HG03159 (cell line): Measurements from ENCODE around the gene VNN1.
"Not testable (repeated sequence)": the region's sequence is repeated elsewhere in the genome, so short reads cannot be mapped to it uniquely, and the experiment has no call there.

Experiments used
- ATAC-seq: cut with Tn5 transposase; IDR thresholded peaks from one replicate; pipeline ENCODE4 v1.9.1; 2021; ENCODE audit warnings: mild to moderate bottlenecking, moderate library complexity; ENCODE audit not compliant: unreplicated experiment

The VNN1 gene

DNA sequence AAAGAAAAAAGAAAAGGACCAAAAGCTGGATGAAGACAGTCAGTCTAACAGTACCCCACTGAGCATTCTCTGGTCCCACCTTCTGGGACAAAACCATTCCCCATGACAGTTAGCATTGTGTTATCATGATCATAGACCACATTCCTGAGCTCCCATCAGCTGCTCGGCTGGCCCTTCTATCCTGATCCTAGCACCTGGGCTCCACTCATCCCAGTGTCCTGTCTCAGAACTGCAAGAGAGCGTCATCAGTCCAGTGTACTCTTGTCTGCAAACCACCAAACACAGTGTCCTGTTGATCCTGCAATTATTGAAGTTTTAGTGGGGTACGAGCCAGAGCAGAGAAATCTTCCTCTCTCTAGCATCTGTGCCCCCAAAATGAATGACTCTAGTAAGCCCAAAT is 38.9 kb downstream of the VNN1 start:
- no peak for ATAC-seq

DNA sequence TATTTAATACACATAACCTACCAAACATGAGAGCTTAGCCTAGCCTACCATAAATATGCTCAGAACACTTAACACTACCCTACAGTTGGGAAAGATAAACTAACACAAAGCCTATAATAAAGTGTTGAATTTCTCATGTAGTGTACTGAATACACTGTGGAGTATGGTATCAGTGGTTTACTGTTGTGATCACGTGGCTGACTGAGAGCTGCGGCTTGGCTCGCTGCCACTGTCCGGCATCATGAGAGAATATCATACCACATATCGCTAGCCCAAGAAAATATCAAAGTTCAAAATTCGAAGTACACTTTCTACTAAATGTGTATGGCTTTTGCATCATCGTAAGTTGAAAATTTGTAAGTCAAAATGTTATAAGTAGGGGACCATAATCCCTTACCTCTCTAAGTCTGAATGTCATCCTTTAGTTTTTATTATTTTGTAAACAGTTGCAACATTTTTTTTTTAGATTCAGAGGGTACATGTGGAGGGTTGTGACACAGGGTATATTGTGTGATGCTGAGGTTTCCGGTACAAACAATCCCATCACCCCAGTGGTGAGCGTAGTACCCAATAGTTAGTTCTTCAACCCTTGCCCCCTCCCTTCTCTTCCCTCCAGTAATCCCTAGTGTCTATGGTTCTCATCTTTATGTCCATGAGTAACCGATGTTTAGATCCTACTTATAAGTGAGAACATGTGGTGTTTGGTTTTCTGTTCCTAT is 40.3 kb downstream of the VNN1 start:
- no peak for ATAC-seq

DNA sequence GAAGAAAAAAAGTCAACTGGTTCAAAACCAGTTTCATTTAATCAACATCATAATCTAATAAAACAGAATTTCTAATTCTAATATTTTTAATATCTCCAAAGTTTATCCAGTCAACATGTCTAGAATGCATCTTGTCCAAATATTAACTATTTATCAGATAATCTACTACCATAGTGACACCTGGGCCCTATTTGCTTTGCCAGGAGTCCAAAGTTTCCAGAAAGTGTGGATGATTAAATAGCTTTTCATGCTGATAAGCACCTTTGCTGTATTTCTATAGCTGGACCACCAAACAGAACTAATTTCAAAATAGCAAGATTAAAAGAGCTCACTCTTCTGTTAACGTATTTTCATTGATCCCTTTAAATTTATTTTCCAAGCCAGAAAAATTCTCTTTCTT is 42.6 kb downstream of the VNN1 start:
- ATAC-seq: no peak

DNA sequence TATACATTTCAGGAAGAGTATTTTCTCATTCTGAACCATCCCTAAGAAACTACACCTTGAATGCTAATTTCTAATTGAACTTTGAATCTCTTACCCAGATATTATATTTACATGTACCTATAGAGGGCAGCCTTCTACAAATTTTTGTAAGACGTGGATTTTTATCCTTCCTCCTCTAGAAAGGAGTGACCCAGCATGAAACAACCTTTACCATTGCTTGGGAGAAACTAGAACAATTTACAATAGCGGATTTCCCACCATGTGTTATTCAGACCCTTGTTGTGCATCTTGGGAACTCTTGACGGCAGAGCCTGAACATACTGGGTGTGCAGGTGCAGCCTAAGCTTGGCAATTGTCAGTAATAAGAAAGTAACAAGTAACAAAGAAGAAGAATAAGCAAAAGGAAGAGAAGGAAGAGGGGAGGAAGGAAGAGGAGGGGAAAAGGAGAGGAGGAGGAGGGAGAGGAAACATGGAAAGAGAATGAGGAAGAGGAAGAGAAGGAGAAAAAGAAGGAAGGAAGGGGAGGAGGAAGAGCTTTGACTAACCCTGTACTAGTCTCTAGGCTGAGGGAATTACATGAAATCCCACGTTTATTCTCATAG is 44.1 kb downstream of the VNN1 start:
- no peak for ATAC-seq

DNA sequence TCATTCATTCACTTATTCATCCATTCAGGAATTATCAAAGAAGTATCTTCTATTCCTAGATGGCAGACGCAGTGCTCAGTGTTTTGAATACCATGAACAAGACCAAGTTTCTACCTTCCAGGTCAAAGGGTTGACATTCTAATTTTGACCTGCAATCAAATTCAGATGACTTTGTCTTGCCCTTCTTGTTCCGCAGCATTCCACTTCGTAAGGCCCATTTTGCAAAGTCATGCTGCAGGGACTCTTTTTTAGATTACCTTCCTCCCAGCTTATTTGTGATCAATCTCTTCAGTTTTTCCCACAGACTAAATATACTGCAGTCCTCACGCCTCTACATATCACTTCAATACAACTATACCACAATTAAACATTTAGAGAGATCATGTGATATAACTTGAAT is 47.7 kb downstream of the VNN1 start:
- no peak for ATAC-seq

DNA sequence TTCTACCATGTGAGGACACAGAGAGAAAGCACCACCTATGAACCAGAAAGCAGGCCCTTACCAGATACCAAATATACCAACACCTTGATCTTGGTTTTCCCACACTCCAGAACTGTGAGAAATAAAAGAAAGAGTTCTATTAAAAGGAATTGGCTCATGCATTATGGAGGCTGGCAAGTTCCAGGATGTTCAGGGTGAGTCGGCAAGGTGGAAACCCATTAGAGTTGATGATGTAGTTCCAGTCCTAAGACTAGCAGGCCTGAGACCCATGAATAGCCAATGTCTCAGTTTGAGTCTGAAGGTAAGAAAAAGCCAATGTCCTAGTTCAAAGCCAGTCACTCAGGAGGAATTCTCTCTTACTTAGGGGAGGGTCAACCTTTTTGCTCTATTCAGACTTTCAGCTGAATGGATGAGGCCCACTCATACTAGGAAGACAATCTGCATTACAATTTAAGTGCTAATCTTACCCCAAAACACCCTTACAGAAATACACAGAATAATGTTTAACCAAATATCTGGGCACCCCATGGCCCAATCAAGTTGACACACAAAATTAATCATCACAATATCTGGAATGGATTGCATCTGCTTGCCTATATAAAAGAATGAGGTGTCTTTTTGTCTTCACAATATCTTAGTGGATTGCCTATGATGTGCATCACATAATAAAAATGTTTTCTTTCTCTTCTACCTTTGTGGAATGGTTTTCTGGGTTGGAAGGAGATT is 49.4 kb downstream of the VNN1 start:
- ATAC-seq: no peak

DNA sequence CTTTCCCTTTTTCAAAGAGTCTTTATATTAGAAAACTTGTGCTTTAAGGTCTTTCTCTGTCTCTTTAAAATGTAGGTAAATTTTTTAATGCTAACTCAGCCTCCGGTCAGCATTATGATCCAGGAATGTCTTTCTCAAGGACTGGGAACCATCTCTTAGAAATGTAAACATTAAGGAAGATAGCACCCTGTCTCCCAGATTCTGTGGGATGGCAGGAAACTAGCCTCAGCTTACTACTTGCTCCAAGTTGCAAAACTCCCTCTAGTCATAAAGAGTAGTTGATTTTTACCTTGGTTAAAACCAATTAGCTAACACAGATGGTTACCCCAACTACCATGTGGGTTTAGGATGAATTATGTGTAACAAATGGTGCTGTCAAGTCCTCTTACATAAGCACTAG is 50.2 kb downstream of the VNN1 start:
- no peak for ATAC-seq

DNA sequence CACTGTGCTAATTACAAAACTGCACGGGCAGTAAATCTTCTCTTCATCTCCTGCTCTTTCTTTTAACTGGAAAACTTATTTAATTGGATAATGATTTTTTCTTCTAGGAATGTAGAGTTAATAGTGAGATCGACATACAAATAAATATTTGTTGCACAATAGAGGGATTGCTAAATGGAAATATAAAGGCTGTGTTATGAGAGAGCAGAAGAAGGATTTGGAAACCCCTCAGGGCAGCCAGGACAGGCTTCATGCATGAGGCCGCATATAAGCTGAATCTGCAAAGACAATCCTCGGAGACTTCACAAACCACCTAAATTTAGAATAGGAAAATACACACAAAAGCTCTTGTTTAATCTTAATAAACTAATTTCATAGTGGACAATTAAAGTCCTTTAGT is 51.9 kb downstream of the VNN1 start:
- ATAC-seq: no peak

DNA sequence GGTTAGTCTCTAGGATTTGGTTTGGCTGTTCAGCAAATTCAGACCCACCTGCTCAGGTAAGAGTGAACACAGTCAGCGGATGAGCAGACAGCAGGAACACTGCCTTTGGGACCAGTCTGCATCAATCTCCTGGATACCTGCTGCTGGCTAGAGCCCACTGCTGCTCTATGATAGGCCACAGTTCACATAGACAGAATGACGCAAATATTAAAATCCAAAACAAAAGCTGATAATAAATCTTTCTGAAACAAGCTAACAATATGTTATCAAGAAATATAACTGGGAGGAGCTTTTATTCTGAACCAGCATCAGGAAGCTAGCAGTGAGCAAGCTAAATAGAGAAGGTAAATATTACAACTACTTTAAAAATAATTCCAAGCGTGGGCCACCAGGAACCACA is 54.8 kb downstream of the VNN1 start, which contains the start of gene TAAR1:
Gene TAAR1 (minus strand): TSS at position 101 of the 400 bp plus-strand sequence. CDS start 13,179 bp downstream, outside the sequence.
- no peak for ATAC-seq

DNA sequence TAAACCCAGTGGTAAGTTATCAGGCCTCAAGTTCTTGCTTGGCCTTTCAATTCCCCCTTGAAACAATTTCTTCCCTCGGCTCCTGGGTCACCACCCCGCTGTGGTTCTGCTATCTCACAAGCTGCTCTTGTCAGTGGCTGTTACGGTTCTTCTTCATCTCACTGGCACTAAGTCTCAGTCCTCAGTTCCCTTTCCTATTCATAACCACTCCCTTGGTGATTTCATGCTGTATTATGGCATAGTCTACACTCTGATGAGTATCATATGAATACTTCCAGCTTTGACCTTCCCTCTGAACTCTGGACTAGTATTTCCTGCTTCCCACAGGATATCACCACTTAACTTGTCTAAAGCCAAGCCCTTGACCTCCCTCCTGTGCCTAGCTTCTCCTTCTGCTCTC is 62.8 kb downstream of the VNN1 start:
- ATAC-seq: peak; percentile 56

DNA sequence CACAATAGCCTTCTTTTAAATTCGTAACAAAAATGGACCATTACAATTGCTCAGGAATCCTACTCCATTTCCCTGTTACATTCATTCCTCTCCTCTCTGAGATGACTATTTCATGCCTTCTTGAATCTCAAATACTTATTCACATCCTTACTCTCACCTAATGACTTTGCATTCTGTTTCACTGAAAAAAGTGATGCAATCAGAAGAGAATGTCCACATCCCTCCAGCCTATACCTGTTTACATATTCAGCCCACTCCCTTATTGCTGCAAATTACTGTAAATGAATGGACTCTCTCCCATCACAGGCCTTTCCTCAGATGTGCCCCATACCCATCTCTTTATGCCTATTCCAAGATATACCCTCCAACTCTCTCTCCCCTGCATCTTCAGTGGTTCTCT is 63.4 kb downstream of the VNN1 start:
- ATAC-seq: no peak

DNA sequence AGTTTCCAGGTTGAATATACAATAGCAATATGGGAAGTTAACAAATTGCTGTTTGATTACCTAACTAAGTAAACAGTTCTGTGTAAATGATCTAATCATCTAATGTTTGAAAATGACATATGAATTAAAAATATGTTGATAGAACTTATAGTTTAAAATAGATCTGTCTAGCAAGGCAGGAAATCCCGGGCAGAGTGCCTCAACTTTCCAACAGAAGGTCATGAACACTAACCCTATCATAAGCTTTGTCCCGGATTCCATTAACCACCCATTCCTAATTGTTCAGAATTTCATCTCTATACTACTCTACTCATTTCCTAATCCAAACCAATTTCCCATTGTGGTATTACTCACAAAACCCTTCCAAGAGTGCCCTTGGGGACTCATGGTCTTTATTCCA is 65.0 kb downstream of the VNN1 start:
- no peak for ATAC-seq

DNA sequence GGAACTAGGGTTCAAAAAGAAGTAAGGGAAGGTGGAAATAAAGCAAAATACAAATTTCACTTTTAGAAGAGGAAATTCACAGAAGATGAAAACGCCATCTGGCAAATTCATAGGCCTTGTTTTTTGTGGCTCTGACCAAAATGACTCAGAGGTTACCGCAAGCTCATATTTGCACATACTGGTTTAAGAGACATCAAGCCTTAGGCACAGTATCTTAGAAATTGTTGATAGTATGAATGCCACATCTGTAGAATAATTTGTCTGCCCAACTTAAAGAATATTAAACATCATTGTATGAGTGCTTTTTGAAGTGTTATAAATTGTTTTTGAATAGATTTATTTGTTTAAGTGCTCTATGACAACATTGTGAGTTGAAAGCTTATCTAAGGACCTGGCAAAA is 65.5 kb downstream of the VNN1 start:
- peak; percentile 87 for ATAC-seq

DNA sequence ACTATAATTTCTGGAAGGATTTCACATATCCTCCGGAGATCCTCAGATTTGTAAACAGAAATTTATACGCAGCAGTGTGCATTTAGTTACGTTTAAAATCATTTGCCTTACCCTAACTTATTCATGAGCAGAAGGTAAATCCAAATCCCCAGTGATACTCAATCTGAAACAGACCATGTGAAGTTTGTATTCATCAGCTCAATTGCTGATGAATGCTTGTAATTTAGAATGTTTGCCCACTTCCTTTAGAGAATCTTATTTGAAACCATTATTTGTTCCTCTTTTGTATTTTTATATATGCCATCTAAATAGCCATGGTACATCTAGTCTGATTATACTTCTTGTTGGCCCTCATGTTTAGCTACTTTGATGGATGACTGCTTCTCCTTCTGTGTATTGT is 70.3 kb downstream of the VNN1 start:
- peak; percentile 53 for ATAC-seq

DNA sequence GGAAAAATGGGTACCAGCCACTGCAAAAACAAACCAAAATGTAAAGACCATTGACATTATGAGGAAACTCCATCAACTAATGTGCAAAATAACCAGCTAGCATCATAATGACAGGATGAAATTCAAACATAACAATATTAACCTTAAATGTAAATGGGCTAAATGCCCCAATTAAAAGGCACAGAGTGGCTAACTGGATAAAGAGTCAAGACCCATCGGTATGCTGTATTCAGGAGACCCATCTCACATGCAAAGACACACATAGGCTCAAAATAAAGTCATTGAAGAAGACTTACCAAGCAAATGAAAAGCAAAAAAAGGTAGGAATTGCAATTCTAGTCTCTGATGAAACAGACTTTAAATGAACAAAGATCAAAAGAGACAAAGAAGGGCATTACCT is 76.7 kb downstream of the VNN1 start:
- not testable (repeated sequence) for ATAC-seq

DNA sequence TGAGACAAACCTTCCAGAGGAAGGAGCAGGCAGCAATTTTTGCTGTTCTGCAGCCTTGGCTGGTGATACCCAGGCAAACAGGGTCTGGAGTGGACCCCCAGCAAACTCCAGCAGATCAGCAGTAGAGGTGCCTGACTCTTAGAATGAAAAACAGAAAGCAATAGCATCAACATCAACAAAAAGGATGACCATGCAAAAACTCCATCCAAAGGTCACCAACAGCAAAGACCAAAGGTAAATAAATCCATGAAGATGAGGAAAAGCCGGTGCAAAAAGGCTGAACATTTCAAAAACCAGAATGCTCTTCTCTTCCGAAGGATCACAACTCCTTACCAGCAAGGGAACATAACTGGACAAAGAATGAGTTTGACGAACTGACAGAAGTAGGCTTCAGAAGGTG is 77.9 kb downstream of the VNN1 start:
- not testable (repeated sequence) for ATAC-seq

DNA sequence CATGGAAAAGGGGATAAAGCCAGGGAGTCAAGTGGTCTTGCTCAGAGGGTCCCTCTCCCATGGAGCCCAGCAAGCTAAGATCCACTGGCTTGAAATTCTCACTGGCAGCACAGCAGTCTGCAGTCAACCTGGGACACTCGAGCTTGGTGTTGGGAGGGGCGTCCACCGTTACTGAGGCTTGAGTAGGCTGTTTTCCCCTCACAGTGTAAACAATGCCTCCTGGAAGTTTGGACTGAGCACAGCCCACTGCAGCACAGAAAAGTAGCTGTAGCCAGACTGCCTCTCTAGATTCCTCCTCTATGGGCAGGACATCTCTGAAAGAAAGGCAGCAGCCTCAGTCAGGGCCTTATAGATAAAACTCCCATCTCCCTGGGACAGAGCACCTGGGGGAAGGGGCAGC is 78.6 kb downstream of the VNN1 start:
- ATAC-seq: not testable (repeated sequence)

DNA sequence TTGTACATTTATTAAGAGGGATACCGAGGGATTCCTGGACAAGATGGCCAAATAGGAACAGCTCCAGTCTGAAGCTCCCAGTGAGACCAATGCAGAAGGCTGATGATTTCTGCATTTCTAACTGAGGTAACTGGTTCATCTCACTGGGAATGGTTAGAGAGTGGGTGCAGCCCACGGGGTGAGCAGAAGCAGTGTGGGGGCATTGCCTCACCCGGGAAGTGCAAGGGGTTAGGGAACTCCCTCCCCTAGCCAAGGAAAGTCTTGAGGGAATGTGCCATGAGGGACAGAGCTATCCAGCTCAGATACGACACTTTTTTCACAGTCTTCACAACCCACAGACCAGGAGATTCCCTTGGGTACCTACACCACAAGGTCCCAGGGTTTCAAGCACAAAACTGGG is 79.1 kb downstream of the VNN1 start:
- ATAC-seq: no peak

DNA sequence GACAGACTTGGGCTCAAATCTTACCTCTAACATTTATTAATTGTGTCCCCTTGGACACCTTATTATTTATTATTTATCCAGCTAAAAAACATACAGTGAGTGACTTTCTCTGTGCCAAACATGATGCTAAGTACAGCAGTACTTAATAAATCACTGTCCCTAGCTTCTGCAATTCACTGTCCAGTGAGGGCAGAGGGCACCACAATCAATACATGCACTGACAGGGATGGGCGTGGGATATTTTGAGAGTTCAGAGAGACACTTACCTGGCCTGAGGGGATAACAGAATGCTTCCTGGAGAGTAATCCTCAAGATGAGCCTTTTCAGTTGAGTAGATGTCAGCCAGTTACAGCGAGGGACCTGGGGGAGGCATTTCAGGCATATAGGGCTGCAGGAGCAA is 80.5 kb downstream of the VNN1 start:
- ATAC-seq: no peak
